ENCODE data around the gene S100A10.
A peak's percentile ranks its signal among the peaks of the same experiment; 100 is the strongest.

The S100A10 gene, protein sequence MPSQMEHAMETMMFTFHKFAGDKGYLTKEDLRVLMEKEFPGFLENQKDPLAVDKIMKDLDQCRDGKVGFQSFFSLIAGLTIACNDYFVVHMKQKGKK

DNA sequence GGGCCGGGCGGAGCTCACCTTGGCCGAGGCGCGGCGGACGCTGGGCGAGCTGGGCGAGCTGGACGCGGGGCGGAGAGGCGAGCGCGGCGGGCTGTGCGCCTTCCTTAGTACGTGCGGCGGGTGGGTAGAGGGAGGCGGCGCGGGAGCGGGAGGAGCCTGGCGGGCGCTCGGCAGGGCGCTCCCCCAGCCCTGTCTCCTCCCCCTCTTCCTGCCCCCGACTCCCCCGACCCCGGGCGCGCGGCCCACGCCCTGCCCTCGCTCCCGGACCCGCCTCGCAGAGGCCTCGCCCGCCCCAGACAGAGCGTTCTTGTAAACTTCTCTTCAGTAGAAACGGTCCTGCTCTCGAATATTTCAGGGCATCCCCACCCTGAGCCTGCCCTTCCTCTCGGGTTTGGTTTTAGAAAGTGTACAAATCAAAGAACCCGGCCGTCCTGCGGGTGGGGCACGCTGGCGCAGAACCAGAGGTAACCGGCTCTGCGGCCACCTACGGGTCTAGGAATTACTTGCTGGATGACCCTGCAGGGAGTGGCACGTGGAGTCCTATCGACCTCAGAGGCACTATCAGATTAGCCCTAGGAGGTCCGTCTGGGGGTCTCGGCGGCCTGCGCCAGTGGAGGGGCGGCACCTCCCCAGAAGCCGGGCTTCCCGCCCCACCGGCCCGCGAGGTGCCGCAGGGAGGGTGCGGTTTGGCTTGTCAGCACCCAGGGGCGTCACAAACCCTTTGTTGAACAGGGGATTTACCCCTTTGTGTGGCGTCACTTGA is at the start of gene S100A10:
Gene S100A10 (minus strand): TSS at position 126 of the 763 bp plus-strand sequence. CDS start 7,629 bp downstream, outside the sequence.
- peak within 1 kb of the TSS; percentile 16 for H3K4me3 ChIP-seq (ENCODE audit: low read depth, low read length)
- TF ChIP-seq CTCF (IDR thresholded peaks at IDR 0.05; ENCODE audit: borderline replicate concordance, insufficient read depth, low read depth, low read length) = no peak

GRCh38 chr1:152042030-152042429 is 48.4 kb upstream of the S100A10 start:
- no peak overlapping the region for H3K4me3 ChIP-seq (ENCODE audit: low read depth, low read length)
- no peak for TF ChIP-seq CTCF (IDR thresholded peaks at IDR 0.05; ENCODE audit: borderline replicate concordance, insufficient read depth, low read depth, low read length)

DNA sequence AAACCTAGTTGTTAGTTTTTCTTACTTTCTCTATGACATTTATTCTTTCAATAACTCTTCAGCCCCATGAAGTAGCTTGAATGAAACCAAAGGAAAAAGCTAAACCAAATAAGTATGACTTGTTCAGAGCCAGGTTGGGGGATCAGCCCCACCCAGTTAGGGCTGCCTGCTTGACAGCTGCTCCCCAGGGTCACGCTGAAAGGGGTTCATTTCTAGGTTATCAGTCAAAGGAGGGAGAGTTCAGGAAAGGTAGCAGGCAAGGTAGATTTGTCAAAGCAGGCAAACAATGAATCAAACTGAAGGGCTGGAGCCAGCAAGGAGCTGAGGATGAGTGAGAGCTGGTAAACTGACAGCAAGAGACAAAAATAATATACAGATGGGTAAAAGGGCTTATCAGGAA is 46.2 kb upstream of the S100A10 start:
- H3K4me3 ChIP-seq (ENCODE audit: low read depth, low read length) = no peak overlapping the region
- TF ChIP-seq CTCF (IDR thresholded peaks at IDR 0.05; ENCODE audit: borderline replicate concordance, insufficient read depth, low read depth, low read length) = no peak

- TF ChIP-seq CTCF (IDR thresholded peaks at IDR 0.05; ENCODE audit: borderline replicate concordance, insufficient read depth, low read depth, low read length) = no peak
- no peak overlapping the region for H3K4me3 ChIP-seq (ENCODE audit: low read depth, low read length)
These were observed 45.8 kb upstream of the S100A10 start for GRCh38 chr1:152039461-152039860.

DNA sequence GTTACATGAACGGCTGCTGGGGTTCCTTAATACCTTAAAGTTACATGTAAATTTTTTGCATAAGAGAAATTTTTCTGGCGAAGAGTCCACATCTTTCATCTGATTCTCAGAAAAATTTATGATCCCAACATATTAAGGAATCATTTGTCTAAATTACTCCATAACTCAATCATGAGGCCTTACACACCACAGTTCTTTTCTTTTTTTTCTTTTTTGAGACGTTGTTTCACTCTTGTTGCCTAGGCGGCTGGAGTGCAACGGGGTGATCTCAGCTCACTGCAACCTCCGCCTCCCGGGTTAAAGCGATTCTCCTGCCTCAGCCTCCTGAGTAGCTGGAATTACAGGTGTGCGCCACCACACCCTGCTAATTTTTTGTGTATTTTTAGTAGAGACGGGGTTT is 45.2 kb upstream of the S100A10 start:
- no peak overlapping the region for H3K4me3 ChIP-seq (ENCODE audit: low read depth, low read length)
- TF ChIP-seq CTCF (IDR thresholded peaks at IDR 0.05; ENCODE audit: borderline replicate concordance, insufficient read depth, low read depth, low read length) = no peak

GRCh38 chr1:152036267-152037216 is 42.9 kb upstream of the S100A10 start, which contains the start of gene S100A11:
TSS of gene S100A11 (minus strand) at chr1:152037004. CDS start at chr1:152036915, 89 bp downstream.
- peak within 1 kb of the TSS; percentile 48 for H3K4me3 ChIP-seq (ENCODE audit: low read depth, low read length)
- no peak for TF ChIP-seq CTCF (IDR thresholded peaks at IDR 0.05; ENCODE audit: borderline replicate concordance, insufficient read depth, low read depth, low read length)

Measured in GM12875 (cell line).